Epithelial cell of esophagus (primary cell): ENCODE measurements around the gene CARD11.

ENCODE experiments used
- DNase-seq: peaks from one replicate; pipeline ENCODE4 v3.0.0; 2010; ENCODE audit warnings: low read depth
- H3K4me3 ChIP-seq: 2 replicates; pipeline ENCODE4 v1.5.1; 2011; ENCODE audit warnings: mild to moderate bottlenecking, low read length, control low read depth
- TF ChIP-seq, protein P1 (sequence below): IDR thresholded peaks from 2 replicates; pipeline ENCODE4 v1.5.1; 2011; ENCODE audit warnings: low read depth, mild to moderate bottlenecking, low read length, control low read depth, inconsistent platforms; ENCODE audit not compliant: insufficient read depth; ENCODE audit errors: missing control alignments

CARD11 gene

DNA sequence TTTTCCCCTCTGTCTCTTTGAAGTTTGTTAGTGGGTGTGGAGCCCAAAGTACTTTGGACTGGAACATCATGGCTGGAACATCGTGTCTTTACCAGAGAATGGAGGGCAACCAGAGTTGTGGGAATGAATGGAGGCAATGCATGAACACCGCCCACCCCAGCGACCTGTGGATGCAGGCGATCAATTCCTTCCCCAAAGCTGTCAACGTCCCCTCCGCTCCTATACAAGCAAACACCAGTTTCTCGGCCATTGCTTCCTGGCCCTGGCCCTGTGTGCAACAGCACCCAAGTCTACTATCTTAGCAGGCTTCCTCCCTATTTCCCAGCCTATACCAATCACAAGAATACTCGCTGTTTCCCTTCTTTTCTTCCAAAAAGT, 62.6 kb downstream of the CARD11 start:
- TF ChIP-seq, protein P1, sequence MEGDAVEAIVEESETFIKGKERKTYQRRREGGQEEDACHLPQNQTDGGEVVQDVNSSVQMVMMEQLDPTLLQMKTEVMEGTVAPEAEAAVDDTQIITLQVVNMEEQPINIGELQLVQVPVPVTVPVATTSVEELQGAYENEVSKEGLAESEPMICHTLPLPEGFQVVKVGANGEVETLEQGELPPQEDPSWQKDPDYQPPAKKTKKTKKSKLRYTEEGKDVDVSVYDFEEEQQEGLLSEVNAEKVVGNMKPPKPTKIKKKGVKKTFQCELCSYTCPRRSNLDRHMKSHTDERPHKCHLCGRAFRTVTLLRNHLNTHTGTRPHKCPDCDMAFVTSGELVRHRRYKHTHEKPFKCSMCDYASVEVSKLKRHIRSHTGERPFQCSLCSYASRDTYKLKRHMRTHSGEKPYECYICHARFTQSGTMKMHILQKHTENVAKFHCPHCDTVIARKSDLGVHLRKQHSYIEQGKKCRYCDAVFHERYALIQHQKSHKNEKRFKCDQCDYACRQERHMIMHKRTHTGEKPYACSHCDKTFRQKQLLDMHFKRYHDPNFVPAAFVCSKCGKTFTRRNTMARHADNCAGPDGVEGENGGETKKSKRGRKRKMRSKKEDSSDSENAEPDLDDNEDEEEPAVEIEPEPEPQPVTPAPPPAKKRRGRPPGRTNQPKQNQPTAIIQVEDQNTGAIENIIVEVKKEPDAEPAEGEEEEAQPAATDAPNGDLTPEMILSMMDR: no peak
- DNase-seq: no peak
- no peak overlapping the region for H3K4me3 ChIP-seq

DNA sequence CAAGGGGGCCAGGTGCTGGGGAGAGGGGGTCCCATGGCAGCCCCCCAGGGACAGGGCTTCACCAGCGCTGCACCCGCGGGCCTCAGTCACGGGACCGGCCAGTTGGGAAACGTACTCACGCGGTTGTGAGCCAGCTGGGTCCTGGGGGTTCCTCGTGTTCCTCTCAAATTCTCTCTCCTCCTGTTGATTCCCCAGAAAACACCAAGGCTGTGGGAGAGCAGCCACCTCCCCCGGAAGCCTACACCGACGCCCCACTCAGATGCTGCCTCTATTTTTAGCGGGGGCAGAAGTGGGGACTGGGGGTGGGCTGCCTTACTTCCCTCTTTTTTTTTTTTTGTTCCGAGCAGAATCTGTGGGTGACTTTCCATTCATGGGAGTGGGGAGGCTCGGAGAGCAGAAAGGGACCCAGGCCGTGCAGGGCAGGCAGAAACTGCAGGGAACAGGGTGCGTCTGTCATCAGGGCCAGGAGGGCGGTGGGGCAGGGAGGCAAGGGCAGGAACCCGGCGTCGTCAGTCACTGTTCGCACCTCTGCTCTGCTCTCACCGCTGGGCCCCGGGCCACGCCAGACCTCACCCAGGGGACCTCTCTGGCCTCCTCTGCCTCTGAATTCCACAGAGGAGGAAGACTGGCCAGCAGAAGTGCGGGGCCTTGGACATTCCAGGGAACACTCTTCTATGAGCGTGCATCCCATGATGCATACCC, 63.1 kb downstream of the CARD11 start:
- TF ChIP-seq, protein P1: no peak
- no peak overlapping the region for H3K4me3 ChIP-seq
- DNase-seq: no peak

DNA sequence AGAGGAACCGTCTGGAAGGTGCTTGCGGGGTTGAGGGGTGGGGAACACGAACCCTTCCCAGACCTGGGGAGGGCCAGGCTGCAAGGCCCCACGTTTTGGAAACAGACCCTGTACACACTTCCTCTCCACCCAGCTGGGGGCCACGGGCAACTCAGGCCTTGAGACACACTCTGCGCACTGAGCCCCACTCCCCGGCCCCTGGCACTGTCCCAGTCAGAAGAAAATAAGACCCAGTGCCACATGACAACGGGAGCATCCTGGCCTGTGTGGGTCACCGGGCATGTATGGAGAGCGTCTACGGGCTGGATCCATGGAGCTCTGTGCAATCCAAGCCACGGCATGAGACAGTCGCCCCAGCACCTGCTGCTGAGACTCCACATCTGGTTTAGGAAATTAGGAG, 63.7 kb downstream of the CARD11 start:
- no peak overlapping the region for H3K4me3 ChIP-seq
- DNase-seq: no peak
- TF ChIP-seq, protein P1: no peak

DNA sequence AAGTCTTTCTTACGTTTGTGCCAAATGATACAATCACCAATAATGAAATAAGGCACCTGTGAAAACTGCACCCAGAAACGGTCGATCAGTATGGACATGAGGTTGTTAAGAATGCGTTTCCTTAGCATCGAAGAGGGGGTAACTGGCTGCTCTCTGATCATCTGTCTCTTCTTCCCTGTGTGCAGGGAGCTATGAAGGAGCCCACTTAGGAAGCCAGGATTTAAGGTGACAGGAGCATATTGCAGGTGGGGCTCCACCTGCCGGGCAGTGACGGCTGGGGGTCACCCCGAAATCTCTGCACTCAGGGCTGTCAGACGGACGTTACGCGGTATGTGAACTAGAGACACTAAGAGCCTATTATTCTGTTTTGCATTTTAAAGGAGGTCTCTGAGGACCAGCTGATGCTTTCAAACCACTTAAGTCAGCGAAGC, 64.5 kb downstream of the CARD11 start:
- H3K4me3 ChIP-seq: no peak overlapping the region
- TF ChIP-seq, protein P1: no peak
- DNase-seq: no peak

DNA sequence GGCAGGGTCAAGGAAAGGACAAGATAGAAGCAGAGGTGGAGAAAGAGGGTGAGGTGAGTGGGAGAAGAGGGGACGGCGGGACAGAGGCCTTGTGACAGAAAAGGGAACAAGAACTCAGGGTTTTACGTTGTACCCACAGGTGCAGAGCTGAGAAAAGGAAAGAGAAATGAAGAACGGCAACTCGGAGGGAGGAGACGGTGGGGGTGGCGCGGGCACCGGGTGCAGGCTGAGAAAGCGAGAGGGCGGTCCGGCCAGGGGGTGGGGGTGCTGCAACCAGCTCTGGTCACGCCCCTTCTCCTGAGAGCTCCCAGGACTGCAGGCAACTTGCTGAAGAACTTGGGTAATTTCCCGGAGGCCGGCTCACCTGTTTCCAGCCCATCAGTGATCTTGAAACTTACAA, 65.3 kb downstream of the CARD11 start:
- TF ChIP-seq, protein P1: no peak
- DNase-seq: peak; percentile 57
- no peak overlapping the region for H3K4me3 ChIP-seq

DNA sequence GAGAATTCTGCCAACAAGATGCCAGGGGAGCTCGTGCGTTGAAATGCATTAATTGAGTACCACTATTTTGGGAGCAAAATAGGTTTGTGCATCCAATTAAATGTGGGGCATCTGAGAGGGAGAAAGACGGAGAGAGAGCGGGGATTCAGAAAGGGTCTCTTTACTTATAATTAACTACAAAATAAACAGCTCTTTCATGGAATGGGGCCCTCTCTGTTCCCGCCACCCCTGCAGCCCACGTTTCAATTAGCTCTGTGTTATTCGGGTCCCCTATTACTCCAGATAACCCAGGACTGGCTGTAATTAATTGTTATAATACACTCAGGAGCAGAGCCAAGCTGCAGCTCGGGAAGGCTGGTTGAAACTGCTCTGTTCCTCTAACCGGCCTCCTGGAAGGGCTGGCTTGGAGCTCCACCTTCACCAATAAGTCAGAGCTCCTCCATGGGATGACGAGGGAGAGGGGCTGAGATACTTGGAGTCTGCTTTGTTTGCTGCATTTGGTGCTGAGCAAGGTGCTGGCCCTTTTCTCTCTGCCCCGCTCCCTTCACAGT, 67.8 kb downstream of the CARD11 start:
- TF ChIP-seq, protein P1: no peak
- H3K4me3 ChIP-seq: no peak overlapping the region
- DNase-seq: no peak
